NCI-H128 (cell line): ENCODE results near the gene CDH13.

ENCODE experiments used
- DNase-seq: peaks from one replicate; lab custom pipeline; 2025; ENCODE audit not compliant: unreplicated experiment; lab: John Stamatoyannopoulos, UW

Gene CDH13

GRCh38 chr16:82735673-82736091 lies 108.9 kb downstream of the CDH13 start:
- no peak for DNase-seq

GRCh38 chr16:82736224-82736623 lies 109.5 kb downstream of the CDH13 start:
- no peak for DNase-seq

- DNase-seq: no peak
Measured at GRCh38 chr16:82738699-82739098, 111.9 kb downstream of the CDH13 start.

GRCh38 chr16:82741073-82741615 lies 114.4 kb downstream of the CDH13 start:
- DNase-seq: no peak

GRCh38 chr16:82744958-82745357 lies 118.2 kb downstream of the CDH13 start:
- no peak for DNase-seq

GRCh38 chr16:82748026-82748425 lies 121.3 kb downstream of the CDH13 start:
- no peak for DNase-seq

GRCh38 chr16:82750068-82750467 lies 123.3 kb downstream of the CDH13 start:
- DNase-seq: no peak

- no peak for DNase-seq
Measured at GRCh38 chr16:82751020-82751419, 124.3 kb downstream of the CDH13 start.

- DNase-seq: no peak
Measured at GRCh38 chr16:82752172-82752571, 125.4 kb downstream of the CDH13 start.

GRCh38 chr16:82753821-82754220 lies 127.1 kb downstream of the CDH13 start:
- DNase-seq: no peak

GRCh38 chr16:82754716-82755513 lies 128.1 kb downstream of the CDH13 start:
- DNase-seq: no peak

- DNase-seq: no peak
Measured at GRCh38 chr16:82755570-82756282, 129.0 kb downstream of the CDH13 start.

GRCh38 chr16:82756283-82756599 lies 129.5 kb downstream of the CDH13 start:
- no peak for DNase-seq

- DNase-seq: no peak
Measured at GRCh38 chr16:82758406-82758805, 131.6 kb downstream of the CDH13 start.

GRCh38 chr16:82758904-82759303 lies 132.1 kb downstream of the CDH13 start:
- no peak for DNase-seq

- DNase-seq: no peak
Measured at GRCh38 chr16:82761236-82761635, 134.5 kb downstream of the CDH13 start.

- DNase-seq: peak; percentile 8
Measured at GRCh38 chr16:82761858-82762257, 135.1 kb downstream of the CDH13 start.

GRCh38 chr16:82763371-82763770 lies 136.6 kb downstream of the CDH13 start:
- no peak for DNase-seq

- no peak for DNase-seq
Measured at GRCh38 chr16:82767198-82767597, 140.4 kb downstream of the CDH13 start.

- DNase-seq: no peak
Measured at GRCh38 chr16:82767808-82768207, 141.0 kb downstream of the CDH13 start.

GRCh38 chr16:82769845-82770244 lies 143.1 kb downstream of the CDH13 start:
- no peak for DNase-seq

- no peak for DNase-seq
Measured at GRCh38 chr16:82772215-82772614, 145.4 kb downstream of the CDH13 start.
